HG02943 (cell line): Measurements from ENCODE around the gene CWC22.
A peak's percentile ranks its signal among the peaks of the same experiment; 100 is the strongest.

Experiments used
- ATAC-seq: cut with Tn5 transposase; IDR thresholded peaks from one replicate; pipeline ENCODE4 v1.9.1; 2021; ENCODE audit warnings: mild to moderate bottlenecking, low read depth, moderate library complexity; ENCODE audit not compliant: unreplicated experiment

The CWC22 gene

DNA sequence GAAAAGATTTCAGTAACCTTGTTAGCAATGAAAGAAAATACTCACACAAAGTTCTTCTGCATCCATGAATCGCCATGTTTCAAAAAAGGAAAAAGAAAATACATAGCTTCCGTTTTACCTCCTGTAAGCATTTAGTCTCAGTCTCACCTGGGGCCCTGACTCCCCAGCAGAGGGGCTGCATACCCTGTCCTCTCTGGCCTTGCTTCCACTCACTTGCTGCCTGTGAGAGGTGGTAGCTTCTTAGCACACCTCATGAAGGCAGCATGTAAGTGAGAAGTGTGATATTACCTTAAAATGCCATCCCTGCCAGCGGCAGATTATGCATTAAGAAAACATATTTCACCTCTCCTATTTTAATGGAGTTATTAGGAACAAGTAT lies 96.4 kb downstream of the CWC22 start:
- no peak for ATAC-seq

DNA sequence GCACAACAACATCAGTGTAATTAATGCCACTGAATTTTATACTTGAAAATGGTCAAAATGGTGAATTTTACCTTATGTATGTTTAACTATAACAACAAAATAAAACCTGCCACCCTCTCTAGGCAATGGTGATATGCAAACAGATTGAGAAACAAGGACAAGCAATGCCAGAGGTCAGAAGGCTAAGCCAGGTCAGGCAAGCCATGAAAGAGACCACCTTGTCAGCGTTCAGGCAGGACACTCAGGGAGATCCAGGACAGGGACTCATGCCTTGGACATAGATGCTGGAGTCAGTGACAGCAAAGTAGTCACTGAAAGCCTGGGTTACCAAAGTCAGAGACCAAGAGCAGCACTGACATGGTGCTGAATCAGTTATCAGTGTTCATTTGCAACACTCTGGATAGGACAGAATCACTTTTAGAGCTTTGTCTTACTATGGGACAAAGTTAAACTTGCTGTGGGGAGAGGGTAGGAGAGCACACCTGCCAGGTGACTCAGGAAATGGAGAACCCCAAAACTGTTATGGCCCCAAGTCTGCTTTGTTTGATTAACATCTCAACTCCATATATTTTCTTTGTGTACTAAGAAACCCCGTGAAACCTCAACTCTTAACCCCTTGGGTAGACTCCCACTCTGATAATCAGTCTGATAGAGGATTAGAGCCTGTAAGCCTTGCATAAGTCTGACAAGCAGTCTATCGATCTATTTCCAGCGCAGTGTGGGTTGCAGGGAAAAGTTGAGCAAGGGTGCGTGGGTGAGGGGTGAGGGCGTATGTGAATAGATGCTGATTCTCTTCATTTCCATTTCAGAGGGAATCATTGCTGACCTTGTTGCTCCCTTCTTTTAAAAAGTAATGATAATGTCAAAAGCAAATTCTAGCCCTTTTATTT lies 97.0 kb downstream of the CWC22 start:
- no peak for ATAC-seq

- ATAC-seq = no peak
Measured at GRCh38 chr2:179900655-179901054, 106.4 kb downstream of the CWC22 start.

GRCh38 chr2:179899666-179900065 lies 107.4 kb downstream of the CWC22 start:
- no peak for ATAC-seq

- peak; percentile 79 for ATAC-seq
Measured at GRCh38 chr2:179898873-179899272, 108.2 kb downstream of the CWC22 start.
